Peyer's patch (tissue), 4 donors: ENCODE measurements around the gene FUNDC2. TPM values are rescaled to one million over a fixed set of nuclear protein-coding genes. Genes with fewer than 3 reads are reported as not detected.
"Not testable (repeated sequence)": the region's sequence is repeated elsewhere in the genome, so short reads cannot be mapped to it uniquely, and the experiment has no call there.

Source experiments
- DNase-seq, 3 donors: peaks; one replicate each; pipeline ENCODE4 v3.0.0-alpha.2; 2017 to 2019
- H3K27ac ChIP-seq, 4 donors: fragments of 200-600 bp; sonication (generic); one replicate each; pipeline ENCODE4 v1.5.1; 2016 to 2019
- H3K27me3 ChIP-seq, 2 donors: fragments of 200-600 bp; sonication (generic); one replicate each; pipeline ENCODE4 v1.5.1; 2019
- H3K36me3 ChIP-seq, 3 donors: fragments of 200-600 bp; sonication (generic); one replicate each; pipeline ENCODE4 v1.5.1; 2016 to 2019
- H3K4me1 ChIP-seq, 4 donors: fragments of 200-600 bp; sonication (generic); one replicate each; pipeline ENCODE4 v1.5.1; 2016 to 2019
- H3K4me3 ChIP-seq, 4 donors: fragments of 200-600 bp; sonication (generic); 1 replicate in 3 of 4; 2 replicates in 1 of 4; pipeline ENCODE4 v1.5.1; 2016 to 2019; ENCODE audit warnings: mild to moderate bottlenecking in 1 of 4
- H3K9me3 ChIP-seq, 4 donors: fragments of 200-600 bp; sonication (generic); one replicate each; pipeline ENCODE4 v1.5.1; 2016 to 2019; ENCODE audit warnings: mild to moderate bottlenecking in 1 of 4
- POLR2A ChIP-seq, 2 donors: fragments of 450-650 bp; IDR thresholded peaks; one replicate each; pipeline ENCODE4 v1.5.1; 2017; ENCODE audit warnings: antibody characterized with exemption in 2 of 2, mild to moderate bottlenecking in 2 of 2, moderate library complexity in 2 of 2
- total RNA-seq, 4 donors: library from RNA; depleted of rRNA; stranded (reverse); fragments of >200 nt; gene quantifications; one replicate each; pipeline ENCODE4 v1.1.0, GENCODE V29; 2016
- TF ChIP-seq, protein P1 (sequence below), 6 experiments: fragments of 450-650 bp in 4 of 6; fragments of 200-600 bp in 2 of 6; sonication (generic) in 1 of 6; IDR thresholded peaks; one replicate each; pipeline ENCODE4 v1.5.1; 2017 to 2019; ENCODE audit warnings: antibody characterized with exemption in 6 of 6, mild to moderate bottlenecking in 3 of 6, moderate library complexity in 1 of 6

Gene FUNDC2
- total RNA-seq, 4 donors from 2014 or later: 20.7 to 41.7 (median 35.1) TPM

DNA sequence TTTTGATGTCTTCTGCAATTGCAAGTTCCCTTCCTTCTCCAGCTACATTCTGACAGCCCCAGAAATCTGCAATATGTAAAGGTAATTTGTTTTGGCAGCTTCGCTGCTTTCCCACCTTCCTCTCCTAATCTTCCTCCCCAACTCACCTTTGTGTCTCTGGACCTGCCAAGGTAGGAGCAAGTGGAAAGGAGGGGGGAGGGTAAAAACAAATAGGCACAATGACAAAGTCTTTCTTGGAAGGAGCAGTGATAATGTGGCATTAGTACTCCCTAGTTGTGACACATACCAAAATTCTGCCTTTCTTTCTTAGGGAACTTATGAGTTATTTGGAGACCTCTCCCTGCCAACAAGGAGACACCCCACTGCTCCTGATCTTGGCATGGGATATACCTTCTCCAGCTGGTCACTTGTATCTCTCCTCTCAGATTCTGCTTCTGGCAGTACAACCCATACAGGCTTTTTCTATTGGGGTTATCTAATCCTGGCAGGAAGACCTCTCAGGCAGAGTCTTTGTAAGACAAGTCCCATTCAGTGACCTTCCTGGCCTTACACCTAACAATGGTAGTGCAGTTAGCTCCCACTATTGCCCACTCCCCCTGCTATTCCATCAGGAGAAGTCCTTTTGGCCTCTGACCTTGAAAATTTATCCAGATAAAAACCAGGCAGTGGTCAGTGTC lies 28.3 kb upstream of the FUNDC2 start:
- no peaks in the 10 kb centered on the region for H3K36me3 ChIP-seq
- H3K27ac ChIP-seq: no peak overlapping the region
- no peaks in the 10 kb centered on the region for H3K9me3 ChIP-seq
- H3K4me3 ChIP-seq: no peak overlapping the region
- no peak for DNase-seq
- H3K27me3 ChIP-seq: no peaks in the 10 kb centered on the region
- no peaks in the 10 kb centered on the region for H3K4me1 ChIP-seq
- TF ChIP-seq, protein P1, sequence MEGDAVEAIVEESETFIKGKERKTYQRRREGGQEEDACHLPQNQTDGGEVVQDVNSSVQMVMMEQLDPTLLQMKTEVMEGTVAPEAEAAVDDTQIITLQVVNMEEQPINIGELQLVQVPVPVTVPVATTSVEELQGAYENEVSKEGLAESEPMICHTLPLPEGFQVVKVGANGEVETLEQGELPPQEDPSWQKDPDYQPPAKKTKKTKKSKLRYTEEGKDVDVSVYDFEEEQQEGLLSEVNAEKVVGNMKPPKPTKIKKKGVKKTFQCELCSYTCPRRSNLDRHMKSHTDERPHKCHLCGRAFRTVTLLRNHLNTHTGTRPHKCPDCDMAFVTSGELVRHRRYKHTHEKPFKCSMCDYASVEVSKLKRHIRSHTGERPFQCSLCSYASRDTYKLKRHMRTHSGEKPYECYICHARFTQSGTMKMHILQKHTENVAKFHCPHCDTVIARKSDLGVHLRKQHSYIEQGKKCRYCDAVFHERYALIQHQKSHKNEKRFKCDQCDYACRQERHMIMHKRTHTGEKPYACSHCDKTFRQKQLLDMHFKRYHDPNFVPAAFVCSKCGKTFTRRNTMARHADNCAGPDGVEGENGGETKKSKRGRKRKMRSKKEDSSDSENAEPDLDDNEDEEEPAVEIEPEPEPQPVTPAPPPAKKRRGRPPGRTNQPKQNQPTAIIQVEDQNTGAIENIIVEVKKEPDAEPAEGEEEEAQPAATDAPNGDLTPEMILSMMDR (IDR thresholded peaks at IDR 0.05): no peak
- no peak for TF ChIP-seq POLR2A (IDR thresholded peaks at IDR 0.05)

DNA sequence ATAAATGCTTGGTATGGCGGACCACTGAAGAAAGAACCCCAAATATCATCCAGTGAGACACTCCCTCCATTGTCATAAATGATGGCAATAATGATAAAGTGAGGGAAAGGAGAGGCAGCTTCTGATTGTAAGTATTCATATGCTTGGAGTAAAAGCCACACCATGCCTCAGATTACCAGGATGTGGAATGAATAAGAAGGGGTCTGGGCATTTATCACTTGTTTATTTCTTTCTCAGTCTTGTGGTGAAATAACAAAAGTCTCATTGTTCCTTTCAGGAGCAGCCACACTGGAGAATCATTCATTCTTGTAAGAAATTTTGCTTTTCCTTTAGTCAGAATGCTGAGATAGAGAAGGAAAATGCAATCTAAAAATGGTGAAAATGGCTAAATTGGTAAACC lies 25.8 kb upstream of the FUNDC2 start:
- Histone ChIP-seq H3K27ac (no peak overlapping the region), H3K4me1 (no peaks in the 10 kb centered on the region), H3K27me3 (no peaks in the 10 kb centered on the region), H3K9me3 (no peaks in the 10 kb centered on the region), H3K4me3 (no peak overlapping the region), H3K36me3 (no peaks in the 10 kb centered on the region)
- no peak for DNase-seq
- TF ChIP-seq, protein P1 (IDR thresholded peaks at IDR 0.05): no peak
- TF ChIP-seq POLR2A (IDR thresholded peaks at IDR 0.05): no peak

DNA sequence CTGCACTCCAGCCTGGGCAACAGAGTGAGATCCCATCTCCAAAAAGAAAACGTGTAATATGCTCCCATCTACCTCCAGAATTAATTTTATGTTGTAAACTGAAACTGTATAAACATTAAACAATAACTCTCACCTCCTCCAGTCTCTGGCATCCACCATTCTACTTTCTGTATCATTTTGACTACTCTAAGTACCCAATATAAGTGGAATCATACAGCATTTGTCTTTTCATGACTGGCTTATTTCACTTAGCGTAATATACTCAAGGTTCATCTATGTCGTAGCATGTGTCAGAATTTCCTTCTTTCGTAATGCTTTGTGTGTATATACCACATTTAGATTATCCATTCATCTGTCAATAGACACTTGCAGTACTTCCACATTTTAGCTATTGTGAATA lies 24.8 kb upstream of the FUNDC2 start:
- TF ChIP-seq POLR2A (IDR thresholded peaks at IDR 0.05): no peak
- H3K9me3 ChIP-seq: no peaks in the 10 kb centered on the region
- no peaks in the 10 kb centered on the region for H3K27me3 ChIP-seq
- H3K27ac ChIP-seq: no peak overlapping the region
- H3K36me3 ChIP-seq: no peaks in the 10 kb centered on the region
- DNase-seq: no peak
- H3K4me1 ChIP-seq: no peaks in the 10 kb centered on the region
- H3K4me3 ChIP-seq: no peak overlapping the region

DNA sequence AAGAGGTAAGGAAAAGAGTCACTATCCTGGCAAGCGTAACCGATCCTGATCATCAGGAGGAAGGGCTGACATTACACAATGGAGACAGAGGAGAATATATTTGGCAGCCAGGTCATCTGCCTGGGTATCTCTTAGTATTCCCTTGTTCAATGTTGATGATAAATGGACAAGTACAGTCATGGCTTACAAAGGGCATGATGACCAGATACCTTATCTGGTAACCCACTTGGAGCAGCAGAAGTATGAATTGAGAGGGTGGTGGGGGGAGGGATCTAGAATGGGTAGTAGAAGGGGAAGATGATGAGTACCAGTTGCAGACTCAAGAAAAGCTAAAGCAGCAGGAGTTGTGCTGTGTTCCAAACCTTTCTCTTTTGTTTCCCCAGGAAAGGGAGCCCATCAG lies 21.5 kb upstream of the FUNDC2 start:
- H3K9me3 ChIP-seq: no peaks in the 10 kb centered on the region
- no peak overlapping the region for H3K4me3 ChIP-seq
- H3K27ac ChIP-seq: no peak overlapping the region
- H3K36me3 ChIP-seq: no peaks in the 10 kb centered on the region
- no peak for DNase-seq
- no peaks in the 10 kb centered on the region for H3K4me1 ChIP-seq
- no peaks in the 10 kb centered on the region for H3K27me3 ChIP-seq
- TF ChIP-seq, protein P1 (IDR thresholded peaks at IDR 0.05): no peak
- no peak for TF ChIP-seq POLR2A (IDR thresholded peaks at IDR 0.05)

DNA sequence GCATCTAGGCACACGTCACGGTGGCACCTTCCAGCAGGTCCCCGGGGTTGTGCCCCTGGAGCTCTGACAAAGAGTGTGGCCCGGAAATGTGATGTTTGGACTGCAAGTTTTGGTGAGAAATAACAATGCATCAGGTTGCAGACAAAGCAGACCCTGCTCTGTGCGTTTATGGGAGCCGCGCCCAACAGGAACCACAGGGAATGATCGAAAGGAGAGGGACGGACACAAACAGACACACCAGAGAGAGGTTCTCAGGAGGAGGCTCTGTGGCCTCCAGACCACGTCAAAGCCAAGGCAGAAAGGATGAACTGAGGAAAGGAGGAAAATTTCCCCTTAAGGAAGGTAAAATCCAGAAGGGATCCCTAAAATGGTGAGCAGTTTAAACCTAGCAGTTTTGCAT lies 20.3 kb upstream of the FUNDC2 start:
- H3K4me1 ChIP-seq, H3K9me3 ChIP-seq, H3K27me3 ChIP-seq, DNase-seq, H3K36me3 ChIP-seq, H3K27ac ChIP-seq, H3K4me3 ChIP-seq: not testable (repeated sequence)

DNA sequence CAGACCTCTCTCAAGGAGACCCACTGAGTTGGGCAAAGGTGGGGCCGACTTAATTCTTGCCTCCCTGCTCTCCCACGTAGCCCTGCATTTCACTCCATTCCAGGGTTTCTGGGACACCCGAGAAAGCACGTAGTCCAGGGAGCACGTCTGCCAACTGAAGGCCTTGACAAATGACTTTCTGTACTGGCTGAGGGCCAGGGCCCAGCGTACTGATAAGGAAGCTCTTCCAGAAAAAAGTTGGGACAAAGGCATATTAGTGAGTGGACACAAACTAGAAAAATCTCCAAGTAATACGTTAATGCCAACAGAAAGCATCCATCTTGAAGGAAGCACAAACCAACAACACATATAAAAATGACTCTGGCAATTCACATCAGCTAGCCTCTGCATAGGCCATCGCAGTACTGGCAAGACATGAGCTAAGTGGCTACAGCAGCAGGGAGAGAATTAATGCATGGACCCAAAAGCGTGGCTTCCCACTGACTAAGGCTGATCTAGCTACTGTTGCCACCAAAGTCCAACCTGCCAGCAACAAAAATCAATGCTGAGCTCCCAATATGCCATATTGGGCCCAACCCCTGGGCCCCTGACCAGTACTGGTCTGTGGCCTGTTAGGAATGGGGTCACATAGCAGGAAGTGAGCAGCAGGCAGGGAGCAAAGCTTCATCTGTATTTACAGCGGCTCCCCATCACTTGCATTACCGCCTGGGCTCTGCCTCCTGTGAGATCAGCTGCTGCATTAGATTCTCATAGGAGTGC lies 19.6 kb upstream of the FUNDC2 start:
- H3K4me3 ChIP-seq, H3K27me3 ChIP-seq, H3K36me3 ChIP-seq, DNase-seq, H3K27ac ChIP-seq, H3K9me3 ChIP-seq, H3K4me1 ChIP-seq: not testable (repeated sequence)

DNA sequence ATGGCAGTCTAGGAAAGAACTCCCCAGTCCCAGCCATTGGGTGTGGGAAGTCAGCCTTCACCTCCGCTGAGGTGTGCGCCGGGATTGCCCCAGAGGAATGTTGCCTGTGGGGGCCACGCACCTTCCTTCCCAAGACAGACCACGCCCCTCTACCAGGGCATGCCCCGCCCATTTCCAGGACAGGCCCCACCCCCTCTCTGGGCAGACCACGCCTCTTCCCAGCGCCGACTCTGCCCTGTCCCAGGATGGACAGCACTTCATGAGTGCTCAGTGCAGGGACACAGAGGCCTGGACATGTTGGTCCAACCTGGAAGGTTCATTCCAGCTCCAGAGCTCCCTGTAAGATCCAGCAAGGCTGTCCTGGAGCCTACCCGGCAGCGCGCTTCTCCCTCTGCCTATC lies 18.1 kb upstream of the FUNDC2 start:
- H3K4me3 ChIP-seq, H3K36me3 ChIP-seq, H3K27ac ChIP-seq, DNase-seq, H3K27me3 ChIP-seq, H3K9me3 ChIP-seq, H3K4me1 ChIP-seq: not testable (repeated sequence)
